Panc1 (cell line): ENCODE results near the gene NUDT16L1. TPM values are rescaled to one million over a fixed set of nuclear protein-coding genes. Genes with fewer than 3 reads are reported as not detected.

ENCODE experiments used
- ATAC-seq: fragments of 200-7000 bp; cut with Tn5 transposase; 2 replicates; pipeline ENCODE4 v1.9.1; 2020; ENCODE audit warnings: mild to moderate bottlenecking, moderate library complexity
- BruUV-seq: library from RNA; stranded (reverse); fragments of 400-500 nt; replicated peaks from 2 replicates; lab custom pipeline; 2021; lab: Mats Ljungman, UMichigan
- CTCF ChIA-PET: fragments of 300-600 bp; sonication (Branson Sonifier 250); formaldehyde crosslinking; loops from one replicate; lab custom pipeline; 2022; ENCODE audit warnings: antibody characterized with exemption; lab: Charles Lee
- POLR2A ChIA-PET: fragments of 300-600 bp; sonication (Branson Sonifier 250); formaldehyde crosslinking; loops from one replicate; lab custom pipeline; 2022; ENCODE audit warnings: antibody characterized with exemption; lab: Charles Lee
- DNase-seq: peaks from one replicate; pipeline ENCODE4 v3.0.0-alpha.2; 2010; ENCODE audit warnings: low read depth, low spot score
- H3K27ac ChIP-seq: 2 replicates; pipeline ENCODE4 v1.5.1; 2011; ENCODE audit warnings: mild to moderate bottlenecking, low read length, inconsistent platforms
- H3K27me3 ChIP-seq: fragments of 200-500 bp; sonication (Bioruptor generic); 2 replicates; pipeline ENCODE4 v1.6.0; 2014; ENCODE audit warnings: low read length, inconsistent platforms; ENCODE audit not compliant: control insufficient read depth, insufficient read depth
- H3K36me3 ChIP-seq: fragments of 200-500 bp; sonication (Bioruptor generic); 2 replicates; pipeline ENCODE4 v1.5.1; 2014; ENCODE audit warnings: inconsistent platforms, mild to moderate bottlenecking, low read length, moderate library complexity; ENCODE audit not compliant: control insufficient read depth, insufficient read depth
- H3K4me1 ChIP-seq: 2 replicates; pipeline ENCODE4 v1.5.1; 2011; ENCODE audit warnings: inconsistent platforms, mild to moderate bottlenecking, low read length, moderate library complexity; ENCODE audit not compliant: control insufficient read depth, insufficient read depth
- H3K4me3 ChIP-seq, 2 experiments: 2 replicates each; pipeline ENCODE4 v1.5.1; 2011 to 2012; ENCODE audit warnings: low read depth in 2 of 2, low read length in 2 of 2, mild to moderate bottlenecking in 2 of 2, inconsistent platforms in 1 of 2, moderate library complexity in 1 of 2
- H3K9me3 ChIP-seq: fragments of 200-500 bp; sonication (Bioruptor generic); 2 replicates; pipeline ENCODE4 v1.5.1; 2014; ENCODE audit warnings: low read depth, mild to moderate bottlenecking, inconsistent platforms, low read length, moderate library complexity; ENCODE audit not compliant: control insufficient read depth, insufficient read depth
- CTCF ChIP-seq: fragments of 450-650 bp; IDR thresholded peaks from 2 replicates; pipeline ENCODE4 v1.5.1; 2017; ENCODE audit warnings: mild to moderate bottlenecking
- POLR2AphosphoS5 ChIP-seq: IDR thresholded peaks from 2 replicates; pipeline ENCODE4 v1.6.1; 2012; ENCODE audit warnings: mild to moderate bottlenecking, low read depth, low read length, moderate library complexity
- SIN3A ChIP-seq: IDR thresholded peaks from 2 replicates; pipeline ENCODE4 v1.6.1; 2012; ENCODE audit warnings: low read depth, mild to moderate bottlenecking, low read length, moderate library complexity, borderline replicate concordance; ENCODE audit not compliant: insufficient read depth
- TCF7L2 ChIP-seq: IDR thresholded peaks from 2 replicates; pipeline ENCODE4 v1.6.1; 2011; ENCODE audit warnings: mild to moderate bottlenecking, low read depth, low read length, inconsistent platforms
- in situ Hi-C: cut with HindIII; loops from 2 replicates; pipeline ENCODE4 v1.10.0; 2016; ENCODE audit warnings: low sequenced_read_pairs, low pct_unique_long_range_greater_than_20kb
- intact Hi-C: fragments of 100-400 bp; cut with micrococcal nuclease; formaldehyde crosslinking; loops from one replicate; pipeline ENCODE4 v1.10.0; 2022; ENCODE audit not compliant: unreplicated experiment
- total RNA-seq: library from RNA; stranded (reverse); gene quantifications from one replicate; pipeline ENCODE4 v1.2.1, GENCODE V29; 2021; ENCODE audit not compliant: unreplicated experiment
- TF ChIP-seq, protein P1 (sequence below), 2 experiments: IDR thresholded peaks; 2 replicates each; pipeline ENCODE4 v1.6.1; 2011 to 2012; ENCODE audit warnings: low read depth in 2 of 2, control low read depth in 1 of 2, low read length in 1 of 2, mild to moderate bottlenecking in 1 of 2, moderate library complexity in 1 of 2; ENCODE audit not compliant: insufficient read depth in 1 of 2

NUDT16L1 gene
- total RNA-seq, 1 experiment from 2014 or later, result 42.9 TPM

GRCh38 chr16:4694642-4695451, 1.5 kb downstream of the NUDT16L1 start:
- ChIA-PET POLR2A (no interaction called here), CTCF (interaction anchor here (0.6 to 0.7 kb wide), 2 partner anchors 64 to 80 kb away, joined by 3 to 12 read pairs; partner anchors contain the start of gene UBALD1)
- Histone ChIP-seq H3K27ac (peak overlapping the region; percentile 51; the same call in 1 of the 2 replicates), H3K36me3 (no peaks in the 10 kb centered on the region; the same call in none of the 2 replicates), H3K9me3 (no peaks in the 10 kb centered on the region), H3K4me1 (peaks cover 49% of the 10 kb centered on the region), H3K27me3 (no peaks in the 10 kb centered on the region), H3K4me3 (peak overlapping the region; percentile 64 to 79)
- TF ChIP-seq TCF7L2 (no peak), CTCF (no peak), POLR2AphosphoS5 (no peak; the same call in 1 of the 2 replicates), SIN3A (no peak)
- TF ChIP-seq, protein P1, sequence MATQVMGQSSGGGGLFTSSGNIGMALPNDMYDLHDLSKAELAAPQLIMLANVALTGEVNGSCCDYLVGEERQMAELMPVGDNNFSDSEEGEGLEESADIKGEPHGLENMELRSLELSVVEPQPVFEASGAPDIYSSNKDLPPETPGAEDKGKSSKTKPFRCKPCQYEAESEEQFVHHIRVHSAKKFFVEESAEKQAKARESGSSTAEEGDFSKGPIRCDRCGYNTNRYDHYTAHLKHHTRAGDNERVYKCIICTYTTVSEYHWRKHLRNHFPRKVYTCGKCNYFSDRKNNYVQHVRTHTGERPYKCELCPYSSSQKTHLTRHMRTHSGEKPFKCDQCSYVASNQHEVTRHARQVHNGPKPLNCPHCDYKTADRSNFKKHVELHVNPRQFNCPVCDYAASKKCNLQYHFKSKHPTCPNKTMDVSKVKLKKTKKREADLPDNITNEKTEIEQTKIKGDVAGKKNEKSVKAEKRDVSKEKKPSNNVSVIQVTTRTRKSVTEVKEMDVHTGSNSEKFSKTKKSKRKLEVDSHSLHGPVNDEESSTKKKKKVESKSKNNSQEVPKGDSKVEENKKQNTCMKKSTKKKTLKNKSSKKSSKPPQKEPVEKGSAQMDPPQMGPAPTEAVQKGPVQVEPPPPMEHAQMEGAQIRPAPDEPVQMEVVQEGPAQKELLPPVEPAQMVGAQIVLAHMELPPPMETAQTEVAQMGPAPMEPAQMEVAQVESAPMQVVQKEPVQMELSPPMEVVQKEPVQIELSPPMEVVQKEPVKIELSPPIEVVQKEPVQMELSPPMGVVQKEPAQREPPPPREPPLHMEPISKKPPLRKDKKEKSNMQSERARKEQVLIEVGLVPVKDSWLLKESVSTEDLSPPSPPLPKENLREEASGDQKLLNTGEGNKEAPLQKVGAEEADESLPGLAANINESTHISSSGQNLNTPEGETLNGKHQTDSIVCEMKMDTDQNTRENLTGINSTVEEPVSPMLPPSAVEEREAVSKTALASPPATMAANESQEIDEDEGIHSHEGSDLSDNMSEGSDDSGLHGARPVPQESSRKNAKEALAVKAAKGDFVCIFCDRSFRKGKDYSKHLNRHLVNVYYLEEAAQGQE (IDR thresholded peaks at IDR 0.05; ENCODE audit: insufficient read depth in 1 of 2, low read depth in 2 of 2, low read length in 1 of 2), result no peak
- BruUV-seq, result TSS peak; percentile 60
- in situ Hi-C loops (no loop called here), intact Hi-C loops (no loop called here)
- ATAC-seq (0 out of 2 replicates have a peak, but pooled peaks have one; percentile 14), DNase-seq (no peak)

GRCh38 chr16:4695473-4696171, 2.3 kb downstream of the NUDT16L1 start:
- ATAC-seq, result no peak
- DNase-seq, result no peak
- Histone ChIP-seq H3K4me3 (no peak overlapping the region), H3K9me3 (no peaks in the 10 kb centered on the region), H3K27me3 (no peaks in the 10 kb centered on the region), H3K4me1 (peaks cover 49% of the 10 kb centered on the region), H3K27ac (peak overlapping the region; percentile 44), H3K36me3 (no peaks in the 10 kb centered on the region; the same call in none of the 2 replicates)
- ChIA-PET CTCF (interaction anchor here (0.6 kb wide), 2 partner anchors 65 to 335 kb away, joined by 4 to 12 read pairs; no protein-coding TSS in a partner anchor), POLR2A (no interaction called here)
- in situ Hi-C loops (no loop called here), intact Hi-C loops (no loop called here)
- BruUV-seq, result no TSS peak
- TF ChIP-seq SIN3A (no peak), CTCF (no peak), POLR2AphosphoS5 (no peak), TCF7L2 (no peak)
- TF ChIP-seq, protein P1 (IDR thresholded peaks at IDR 0.05; ENCODE audit: insufficient read depth in 1 of 2, low read depth in 2 of 2, low read length in 1 of 2), result no peak
